GM18873 (cell line): Measurements from ENCODE around the gene TRAPPC3L.
A peak's percentile ranks its signal among the peaks of the same experiment; 100 is the strongest.

ENCODE experiments used
- ATAC-seq: cut with Tn5 transposase; IDR thresholded peaks from one replicate; pipeline ENCODE4 v1.9.1; 2021; ENCODE audit warnings: mild to moderate bottlenecking, moderate library complexity, moderate number of reproducible peaks; ENCODE audit not compliant: unreplicated experiment, low FRiP score

The TRAPPC3L gene

DNA sequence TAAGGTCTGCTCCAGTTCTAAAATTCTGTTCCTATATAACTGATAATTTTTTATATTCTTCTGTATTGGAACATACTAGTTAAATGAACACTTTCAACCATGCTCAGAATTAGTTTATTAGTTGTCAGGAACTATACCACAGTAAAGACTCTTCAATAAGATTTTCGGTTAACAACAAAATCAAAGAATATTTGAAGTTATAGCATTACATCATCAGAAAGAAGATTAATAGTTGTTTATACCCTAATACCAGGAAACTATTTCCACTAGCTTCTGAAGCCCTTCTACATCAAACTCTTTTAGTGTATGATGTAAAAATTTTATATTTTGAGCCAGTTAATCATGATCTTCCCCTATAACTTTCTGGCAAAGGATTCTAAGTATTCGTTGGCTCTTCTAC, 14.6 kb upstream of the TRAPPC3L start:
- ATAC-seq: no peak

GRCh38 chr6:116557893-116558292, 12.4 kb upstream of the TRAPPC3L start:
- ATAC-seq: no peak

GRCh38 chr6:116556814-116557415, 11.4 kb upstream of the TRAPPC3L start:
- ATAC-seq: no peak

GRCh38 chr6:116556065-116556464, 10.6 kb upstream of the TRAPPC3L start:
- no peak for ATAC-seq

DNA sequence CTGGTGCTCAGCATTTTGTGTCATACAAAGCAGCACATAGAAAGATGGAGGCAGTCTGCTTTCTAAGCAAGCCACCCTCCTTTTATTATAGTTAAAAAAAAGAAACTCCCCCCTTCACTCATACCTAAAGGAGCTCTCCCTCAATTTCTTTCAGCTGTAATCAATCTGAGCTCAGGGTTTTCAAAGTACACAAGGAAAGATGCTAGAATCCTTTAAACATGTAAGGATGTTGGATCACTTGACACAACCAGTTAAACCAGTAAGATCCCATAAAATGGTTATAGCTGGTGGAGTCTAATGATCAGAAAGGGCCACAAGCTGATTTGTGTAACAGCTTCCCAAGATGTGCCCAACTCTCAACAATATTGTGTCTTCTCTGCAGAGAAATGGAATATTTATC, 8.0 kb upstream of the TRAPPC3L start, which contains the start of gene CALHM4:
Gene CALHM4 (plus strand): TSS at position 301 of the 400 bp plus-strand sequence. CDS start 43 bp downstream, at position 344.
- ATAC-seq: no peak

- no peak for ATAC-seq
Observed at GRCh38 chr6:116550796-116551195, 5.3 kb upstream of the TRAPPC3L start.

DNA sequence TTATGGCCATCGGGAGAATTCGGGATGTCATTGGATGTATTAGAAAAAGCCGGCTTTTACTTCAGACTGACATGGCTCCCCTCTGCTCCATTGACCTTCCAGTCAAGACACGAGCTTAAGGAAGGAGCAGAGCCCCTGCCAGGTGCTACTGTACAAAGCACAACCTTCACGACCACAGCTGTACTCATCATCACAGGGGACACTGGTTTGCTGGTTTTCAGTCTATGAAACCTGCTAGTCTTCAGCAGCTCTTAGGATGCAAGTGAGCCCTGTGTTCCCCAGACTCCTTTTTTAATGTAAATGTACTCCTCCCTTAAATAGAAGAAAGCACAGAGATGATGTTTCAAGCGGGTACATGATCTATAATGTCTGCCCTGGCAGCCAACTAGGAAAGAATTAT, 1.9 kb upstream of the TRAPPC3L start:
- no peak for ATAC-seq

GRCh38 chr6:116543149-116543548, 2.3 kb downstream of the TRAPPC3L start:
- no peak for ATAC-seq

DNA sequence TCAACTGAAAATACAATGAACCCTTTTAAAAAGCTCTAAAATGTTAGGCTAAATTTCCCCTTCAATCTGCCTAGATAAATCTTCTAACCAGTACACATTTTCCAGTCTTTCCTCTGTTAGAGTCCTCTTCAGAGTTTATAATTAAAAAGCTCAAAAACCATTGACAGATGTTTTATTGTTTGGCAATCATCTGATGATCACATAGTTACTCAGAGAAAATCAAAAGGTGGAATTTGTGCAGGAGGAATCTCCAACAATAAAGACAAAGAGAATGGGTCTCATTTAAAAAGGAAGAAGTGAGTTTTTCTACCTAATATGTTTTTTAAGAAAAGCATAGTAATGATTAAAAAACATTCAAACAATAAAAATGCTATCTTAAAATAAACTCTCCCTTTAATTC, 3.1 kb downstream of the TRAPPC3L start:
- no peak for ATAC-seq

DNA sequence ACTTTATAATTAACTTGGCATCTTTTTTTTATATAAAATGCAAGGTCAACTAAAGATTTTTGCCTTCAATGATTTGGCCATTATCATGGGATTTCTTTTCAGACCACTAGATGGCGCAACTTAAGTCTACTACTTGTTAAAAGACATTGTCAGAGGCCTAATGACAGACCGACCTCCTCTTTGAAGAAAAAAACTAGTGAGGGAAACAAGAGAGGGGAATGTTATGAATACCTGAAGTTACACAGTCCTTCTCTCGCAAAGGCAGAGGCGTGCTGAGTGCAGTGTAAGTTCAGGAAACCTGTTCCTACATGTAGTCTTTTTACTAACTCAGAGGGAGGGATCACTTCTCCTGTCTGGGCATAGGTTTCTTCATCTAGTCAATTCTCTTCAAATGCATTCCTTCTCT, 9.3 kb downstream of the TRAPPC3L start:
- ATAC-seq: peak; percentile 45

GRCh38 chr6:116535109-116535508, 10.4 kb downstream of the TRAPPC3L start:
- no peak for ATAC-seq

DNA sequence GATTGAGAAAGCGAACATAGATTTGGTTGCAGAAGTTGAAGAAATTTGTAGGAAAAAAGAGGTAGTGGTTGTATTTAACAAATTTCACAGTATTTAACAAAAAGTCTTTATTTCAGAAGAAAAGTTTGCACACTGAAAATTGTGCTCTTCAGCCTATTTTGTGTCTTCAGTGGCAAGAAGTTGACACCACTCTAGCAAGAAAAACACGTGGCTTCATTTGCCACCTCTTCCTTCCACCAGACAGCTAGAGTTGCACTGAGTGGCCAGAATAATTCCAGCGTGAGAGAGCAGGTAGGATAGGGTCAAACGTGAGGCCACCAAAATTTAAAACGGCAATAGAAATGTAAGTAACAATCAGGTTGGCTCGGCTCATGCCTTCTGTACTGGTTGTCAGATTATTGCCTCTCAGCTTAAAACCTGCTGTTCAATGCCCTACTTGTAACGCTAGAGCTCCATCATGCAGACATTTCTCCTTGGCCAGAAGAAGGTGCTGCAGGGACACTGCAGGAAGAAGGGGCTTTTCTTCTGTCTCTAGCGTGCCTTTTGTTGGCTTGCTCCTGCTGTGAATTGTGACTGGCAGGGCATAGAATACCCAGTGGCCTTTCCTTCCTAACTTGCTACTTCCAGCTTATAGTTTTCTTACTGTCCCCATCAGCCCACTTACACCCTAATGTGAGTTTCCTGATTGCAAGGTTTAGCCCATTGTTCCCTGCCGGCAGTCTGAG, 12.1 kb downstream of the TRAPPC3L start:
- ATAC-seq: no peak

DNA sequence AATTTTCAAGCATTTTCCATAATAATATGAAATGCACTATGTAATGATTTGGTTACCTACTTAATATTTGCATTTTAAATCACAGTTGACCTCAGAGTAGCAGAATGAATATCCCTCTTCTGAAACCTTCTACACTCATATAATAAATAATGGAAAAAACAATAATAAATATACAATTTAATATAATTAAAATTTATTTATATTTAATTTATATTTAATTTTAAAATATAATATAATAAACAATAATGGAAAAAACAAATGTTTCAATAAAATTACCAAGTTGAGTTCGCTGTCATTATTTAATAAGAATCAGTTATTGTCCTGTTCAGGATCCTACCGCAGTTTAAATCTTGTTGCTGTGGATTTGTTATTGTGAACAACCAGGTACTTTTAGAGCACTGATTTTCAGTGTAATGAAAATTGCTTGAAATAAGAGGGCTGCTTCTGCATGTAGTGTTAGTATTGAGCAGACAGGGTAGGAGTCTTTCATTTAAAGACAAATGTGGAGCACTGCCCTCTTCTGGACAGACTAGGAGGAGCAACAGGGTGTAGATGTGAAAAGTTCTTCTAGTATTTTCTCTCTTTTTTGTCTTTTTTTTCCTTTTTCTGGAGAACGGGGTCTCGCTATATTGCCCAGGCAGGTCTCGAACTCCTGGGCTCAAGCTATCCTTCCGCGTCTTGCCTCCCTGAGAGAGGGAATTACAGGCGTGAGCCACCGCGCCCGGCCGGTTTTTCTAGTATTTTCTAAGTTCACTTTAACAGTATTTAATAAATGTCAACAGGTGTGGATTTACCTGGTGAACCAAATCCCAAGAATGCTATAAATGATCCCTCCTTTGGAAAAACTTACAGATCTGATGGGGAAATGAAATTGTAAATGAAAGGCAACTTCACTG, 13.6 kb downstream of the TRAPPC3L start:
- peak; percentile 71 for ATAC-seq

GRCh38 chr6:116530436-116530835, 15.0 kb downstream of the TRAPPC3L start:
- ATAC-seq: no peak

- no peak for ATAC-seq
Observed at GRCh38 chr6:116529466-116530290, 15.8 kb downstream of the TRAPPC3L start.

DNA sequence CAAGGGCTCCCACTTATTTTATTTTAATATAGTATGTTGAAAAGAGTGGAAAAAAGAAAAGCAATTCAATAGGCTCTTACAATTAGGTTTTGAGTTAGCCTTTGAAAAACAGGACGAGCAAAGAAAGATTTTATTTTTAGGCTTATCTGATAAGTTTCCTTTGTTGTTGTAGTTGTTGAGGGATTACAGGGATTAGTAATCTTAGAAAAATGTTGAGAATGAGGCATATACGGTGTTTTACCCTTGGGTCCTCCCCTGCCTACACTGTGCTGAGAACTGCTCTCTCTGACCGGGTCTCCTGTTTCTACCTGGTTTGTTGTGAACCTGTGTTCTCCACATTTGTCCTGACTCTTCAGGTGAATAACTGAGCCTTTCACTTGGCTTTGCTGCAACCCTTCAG, 16.7 kb downstream of the TRAPPC3L start:
- ATAC-seq: no peak

GRCh38 chr6:116528133-116528532, 17.4 kb downstream of the TRAPPC3L start:
- no peak for ATAC-seq

DNA sequence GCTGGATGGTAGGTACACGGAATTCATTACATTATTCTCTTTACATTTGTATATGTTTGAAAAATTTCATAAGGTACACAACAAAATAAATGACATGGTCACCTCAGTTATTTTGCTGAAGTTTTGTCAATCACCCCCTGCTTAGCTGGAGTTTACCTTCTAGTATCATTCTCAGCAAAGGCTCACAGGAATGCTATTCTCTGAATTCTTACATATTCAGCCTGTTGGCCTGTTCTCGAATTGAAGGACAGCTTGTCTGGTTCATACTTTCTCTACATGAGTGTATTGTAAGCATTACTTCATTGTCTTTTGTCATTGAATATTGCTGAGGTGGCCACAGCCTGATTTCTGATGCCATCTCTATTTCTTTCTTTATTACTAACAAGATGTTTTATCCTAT, 21.2 kb downstream of the TRAPPC3L start:
- ATAC-seq: no peak

- ATAC-seq: no peak
Observed at GRCh38 chr6:116522896-116523295, 22.6 kb downstream of the TRAPPC3L start.

DNA sequence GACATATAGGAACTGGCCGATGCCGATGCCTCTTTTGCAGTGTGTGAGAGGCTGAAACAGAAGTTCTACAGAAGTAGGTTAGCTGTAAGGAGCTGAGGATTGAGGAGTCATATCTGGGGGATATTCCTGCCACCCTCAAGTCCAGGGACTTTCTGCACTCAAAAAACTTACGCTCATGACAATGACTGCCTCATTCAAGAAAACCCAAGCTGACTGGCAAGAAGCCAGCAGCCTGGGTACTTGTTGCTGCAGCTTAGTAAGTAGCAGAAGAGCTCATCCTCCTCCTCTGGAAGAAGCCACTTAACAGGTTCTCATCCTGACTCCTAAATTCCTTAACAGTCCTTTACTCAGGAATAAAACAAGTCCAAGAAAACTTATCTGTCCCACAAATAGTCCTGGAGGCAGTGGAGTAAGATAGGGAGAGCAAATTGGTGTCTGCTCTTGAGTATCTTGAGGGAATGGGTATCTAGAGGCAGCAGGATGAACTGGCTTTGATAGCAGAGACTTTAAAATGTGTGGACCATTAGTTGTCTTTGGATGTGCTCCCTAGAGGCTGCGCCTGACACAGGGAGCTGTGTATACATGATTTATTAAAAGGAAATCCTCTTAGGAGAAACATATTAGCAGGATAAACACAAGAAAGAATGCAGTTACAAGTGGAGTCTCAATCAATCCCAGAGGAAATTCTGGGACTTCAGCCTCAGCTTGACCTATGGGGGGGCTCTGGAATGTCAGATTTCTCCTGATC, 26.7 kb downstream of the TRAPPC3L start:
- no peak for ATAC-seq
